A375 (cell line): ENCODE results near the gene ONECUT1. TPM values are rescaled to one million over a fixed set of nuclear protein-coding genes. Genes with fewer than 3 reads are reported as not detected.

Experiments
- total RNA-seq: library from RNA; depleted of rRNA; stranded (reverse); fragments of >200 nt; shearing (Covaris generic); gene quantifications from 2 replicates; pipeline ENCODE4 v1.2.3, GENCODE V29; 2014; rRNA removed

Gene ONECUT1
- 0.08 and 0.58 TPM in 2 replicates for total RNA-seq

GRCh38 chr15:52790169-52790708, at the start of gene ONECUT1:
ONECUT1 (minus strand) TSS chr15:52790336; CDS start chr15:52789884, 452 bp downstream.

Other genes starting within 250 kb of the ONECUT1 start
- 71.9 and 86.6 TPM in 2 replicates for gene ARPP19, start 221.3 kb downstream of the ONECUT1 start, total RNA-seq
- gene ATOSA, start 110.9 kb downstream of the ONECUT1 start, total RNA-seq, result 9.4 and 12.2 TPM in 2 replicates